ENCODE results near the gene GALNT18.

GRCh38 chr11:11580841-11581411 lies 40.9 kb downstream of the GALNT18 start:
- TF ChIP-seq CTCF (IDR thresholded peaks at IDR 0.05) (no peak), POLR2A (IDR thresholded peaks at IDR 0.05) (no peak)
